GM20431 (cell line): ENCODE data around the gene DST.

Source experiments
- in situ Hi-C: fragments of 300-500 bp; cut with MseI, MboI; formaldehyde crosslinking; loops from one replicate; pipeline ENCODE4 v1.15.0; 2020; ENCODE audit warnings: low sequenced_read_pairs; ENCODE audit not compliant: unreplicated experiment

DST gene

GRCh38 chr6:56463443-56463842 lies 179.2 kb downstream of the DST start:
- in situ Hi-C loops = no loop called here

GRCh38 chr6:56459030-56459805 lies 183.5 kb downstream of the DST start:
- in situ Hi-C loops = no loop called here

DNA sequence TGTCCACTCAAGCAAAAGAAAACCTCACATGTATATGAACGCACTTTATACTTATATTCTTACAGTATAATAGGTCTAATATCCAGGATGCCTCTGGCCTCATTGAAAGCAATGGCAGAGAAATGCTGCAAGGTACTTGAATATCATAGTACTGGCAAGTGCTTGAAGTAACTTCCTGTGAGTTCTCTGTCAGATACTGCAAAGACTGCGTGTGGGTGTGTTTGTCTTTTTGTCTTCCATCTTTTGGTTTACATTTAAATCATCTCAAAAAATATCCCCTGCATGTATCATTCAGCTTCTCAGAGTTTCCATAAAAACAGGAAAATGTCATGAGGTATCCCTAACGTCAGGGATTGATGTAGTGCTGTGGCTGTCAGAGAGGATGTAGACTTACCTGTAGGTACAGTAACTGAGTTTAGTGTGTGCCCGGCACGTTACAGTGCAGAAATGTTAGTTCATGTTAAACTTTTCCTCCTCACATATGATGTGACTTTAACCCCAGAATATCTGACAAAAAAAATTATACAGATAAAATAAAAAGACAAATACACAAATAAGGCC lies 184.3 kb downstream of the DST start:
- in situ Hi-C loops = no loop called here

- in situ Hi-C loops = no loop called here
Measured at GRCh38 chr6:56456785-56457184, 185.9 kb downstream of the DST start.

DNA sequence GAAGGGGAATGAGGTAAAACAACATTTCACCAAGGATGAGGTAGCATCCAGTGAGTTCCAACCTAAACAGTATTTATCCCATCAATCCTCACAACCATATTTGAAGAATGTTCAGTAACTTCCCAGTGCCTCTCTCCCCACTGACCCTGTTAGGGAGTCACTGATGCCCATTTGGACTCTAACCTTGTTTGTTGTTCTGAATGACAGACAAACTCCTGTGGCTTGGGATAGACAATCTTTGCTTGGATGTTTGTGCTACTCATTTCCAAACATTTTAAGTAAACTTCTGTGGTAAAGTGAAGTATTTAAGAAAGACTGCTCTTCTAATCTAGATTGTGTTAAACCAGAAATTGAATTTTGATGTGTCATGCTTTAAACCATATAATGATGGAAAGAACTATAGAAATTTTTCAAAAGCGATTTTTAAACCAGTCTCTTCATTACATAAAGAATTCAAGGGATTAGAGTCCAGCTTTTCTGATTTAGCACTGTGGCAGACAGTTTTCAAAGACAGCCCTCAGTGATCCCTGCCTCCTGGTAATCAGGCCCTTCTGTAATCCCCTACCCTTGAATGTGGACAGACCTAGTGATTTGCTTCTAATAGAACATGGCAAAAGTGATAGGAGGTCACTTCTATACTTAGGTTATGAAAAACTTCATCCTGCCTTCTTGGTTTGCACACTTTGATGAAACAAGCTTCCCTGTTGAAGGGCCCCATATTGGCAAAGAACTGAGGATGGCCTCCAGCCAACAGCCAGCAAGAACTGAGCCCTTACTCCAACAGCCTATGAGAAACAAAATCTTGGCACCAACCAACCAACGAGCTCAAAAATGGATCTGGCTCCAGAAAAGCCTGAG lies 191.6 kb downstream of the DST start:
- in situ Hi-C loops = no loop called here

DNA sequence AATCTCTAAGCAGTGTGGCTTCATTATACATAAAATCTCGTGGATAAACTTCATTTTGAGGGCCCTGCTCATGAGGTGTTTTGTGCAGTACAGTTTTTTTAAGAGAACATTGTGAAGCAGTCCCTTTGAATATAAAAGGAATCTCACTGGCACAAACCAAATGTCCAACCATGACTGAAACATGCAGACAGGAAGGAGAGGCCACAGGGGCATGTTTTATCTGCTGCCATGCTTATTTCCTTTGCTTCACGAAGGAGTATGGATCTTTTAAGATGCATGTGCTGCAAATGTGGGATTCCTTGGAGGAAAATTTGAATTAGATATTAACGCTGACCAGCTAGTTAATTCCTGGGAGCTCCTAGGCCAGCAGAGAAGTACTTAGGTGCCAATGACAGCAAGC lies 192.3 kb downstream of the DST start:
- in situ Hi-C loops = no loop called here

DNA sequence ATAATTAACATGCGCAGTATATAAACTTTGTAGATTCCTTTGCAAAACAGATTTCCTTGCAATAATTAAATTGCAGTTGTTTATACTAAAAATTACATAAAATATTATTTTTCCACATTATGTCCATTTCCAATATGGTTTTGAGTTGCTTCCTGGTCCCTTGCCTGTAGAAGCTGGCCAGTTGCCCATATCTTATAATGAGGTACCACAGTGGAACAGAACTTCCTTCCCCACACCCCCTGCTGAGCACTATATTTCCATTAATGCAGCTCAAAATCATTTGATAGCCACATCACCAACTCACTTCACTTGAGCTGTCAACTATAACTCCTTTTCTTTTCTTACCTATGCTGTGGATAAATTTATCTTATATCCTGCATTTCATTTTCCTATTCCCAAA lies 194.6 kb downstream of the DST start:
- in situ Hi-C loops = no loop called here

GRCh38 chr6:56445818-56446217 lies 196.9 kb downstream of the DST start:
- in situ Hi-C loops = no loop called here

DNA sequence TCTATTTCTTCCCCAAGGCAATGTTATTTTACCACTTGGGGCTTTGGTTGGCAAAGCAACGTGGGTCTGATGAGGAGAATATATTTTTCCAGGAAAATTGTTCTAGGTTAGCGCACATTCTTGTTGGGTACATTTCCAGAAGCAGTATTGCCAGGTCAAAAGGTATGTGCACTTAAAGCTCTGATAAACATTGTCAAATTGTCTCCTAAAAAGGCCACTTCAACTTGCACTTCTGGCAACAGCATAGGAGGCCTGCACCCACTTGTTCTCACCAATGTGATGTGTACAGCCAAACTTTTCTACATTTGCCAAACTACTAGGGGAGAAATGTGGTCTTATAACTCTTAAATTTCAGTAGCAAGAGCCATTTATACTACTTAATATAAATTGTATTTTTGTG lies 197.8 kb downstream of the DST start:
- in situ Hi-C loops = no loop called here

- in situ Hi-C loops = no loop called here
Measured at GRCh38 chr6:56440551-56440981, 202.1 kb downstream of the DST start.

DNA sequence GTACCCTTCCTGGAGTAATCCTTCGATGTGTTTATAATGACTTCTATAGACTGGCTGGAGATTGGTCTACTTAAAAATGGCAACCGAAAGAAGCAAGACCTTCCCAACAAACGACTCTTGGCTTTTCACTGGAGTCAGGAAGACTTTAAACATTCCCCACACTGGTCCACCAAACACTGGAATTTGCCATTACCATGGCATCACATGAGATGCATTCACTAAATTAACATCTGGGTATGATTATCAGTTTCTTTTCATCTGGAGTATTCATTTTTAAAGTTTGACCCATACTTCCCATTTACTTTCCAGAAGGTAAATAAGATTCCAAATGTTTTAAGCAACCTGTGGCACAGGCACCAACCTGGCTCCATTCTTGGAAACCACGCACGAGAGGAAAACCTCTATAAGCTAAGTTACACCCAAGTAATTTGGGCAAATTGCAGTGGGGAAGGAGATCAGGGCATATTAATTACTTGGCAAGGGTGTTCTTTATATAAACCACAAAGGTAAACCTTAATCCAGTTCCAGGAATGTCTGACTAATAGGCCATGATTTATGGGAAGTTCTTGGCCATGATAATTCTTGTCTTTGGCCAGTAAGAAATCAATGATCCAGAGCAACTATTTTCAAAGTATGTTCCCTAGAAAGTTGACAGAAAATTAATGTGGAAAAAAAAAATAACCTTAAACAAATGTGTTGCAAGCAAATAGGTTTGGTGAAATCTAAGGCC lies 205.4 kb downstream of the DST start:
- in situ Hi-C loops = no loop called here

GRCh38 chr6:56435754-56436153 lies 206.9 kb downstream of the DST start:
- in situ Hi-C loops = no loop called here

- in situ Hi-C loops = no loop called here
Measured at GRCh38 chr6:56435326-56435725, 207.4 kb downstream of the DST start.

- in situ Hi-C loops = no loop called here
Measured at GRCh38 chr6:56434606-56435005, 208.1 kb downstream of the DST start.

DNA sequence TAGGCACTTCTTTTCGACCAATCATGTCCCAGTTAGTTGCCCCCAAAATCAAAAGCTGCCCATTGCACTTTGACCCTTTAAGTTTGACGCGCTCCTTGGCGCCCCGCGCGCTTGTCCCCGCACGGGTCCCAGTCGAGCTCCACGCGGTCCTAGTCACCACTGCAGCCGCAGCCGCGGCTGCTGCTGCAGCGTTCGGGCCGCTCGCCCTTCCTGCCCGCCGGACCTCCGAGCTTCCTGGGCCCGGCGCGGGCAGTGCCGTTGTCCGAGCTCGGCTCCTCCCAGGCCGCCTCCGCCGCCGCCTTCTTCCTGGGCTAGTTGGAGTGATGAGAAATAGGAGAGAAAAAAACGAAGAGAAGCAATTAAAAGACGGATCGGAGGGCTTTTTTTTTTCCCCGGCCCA lies 209.6 kb downstream of the DST start:
- in situ Hi-C loops = no loop called here

GRCh38 chr6:56432194-56432593 lies 210.5 kb downstream of the DST start:
- in situ Hi-C loops = no loop called here

DNA sequence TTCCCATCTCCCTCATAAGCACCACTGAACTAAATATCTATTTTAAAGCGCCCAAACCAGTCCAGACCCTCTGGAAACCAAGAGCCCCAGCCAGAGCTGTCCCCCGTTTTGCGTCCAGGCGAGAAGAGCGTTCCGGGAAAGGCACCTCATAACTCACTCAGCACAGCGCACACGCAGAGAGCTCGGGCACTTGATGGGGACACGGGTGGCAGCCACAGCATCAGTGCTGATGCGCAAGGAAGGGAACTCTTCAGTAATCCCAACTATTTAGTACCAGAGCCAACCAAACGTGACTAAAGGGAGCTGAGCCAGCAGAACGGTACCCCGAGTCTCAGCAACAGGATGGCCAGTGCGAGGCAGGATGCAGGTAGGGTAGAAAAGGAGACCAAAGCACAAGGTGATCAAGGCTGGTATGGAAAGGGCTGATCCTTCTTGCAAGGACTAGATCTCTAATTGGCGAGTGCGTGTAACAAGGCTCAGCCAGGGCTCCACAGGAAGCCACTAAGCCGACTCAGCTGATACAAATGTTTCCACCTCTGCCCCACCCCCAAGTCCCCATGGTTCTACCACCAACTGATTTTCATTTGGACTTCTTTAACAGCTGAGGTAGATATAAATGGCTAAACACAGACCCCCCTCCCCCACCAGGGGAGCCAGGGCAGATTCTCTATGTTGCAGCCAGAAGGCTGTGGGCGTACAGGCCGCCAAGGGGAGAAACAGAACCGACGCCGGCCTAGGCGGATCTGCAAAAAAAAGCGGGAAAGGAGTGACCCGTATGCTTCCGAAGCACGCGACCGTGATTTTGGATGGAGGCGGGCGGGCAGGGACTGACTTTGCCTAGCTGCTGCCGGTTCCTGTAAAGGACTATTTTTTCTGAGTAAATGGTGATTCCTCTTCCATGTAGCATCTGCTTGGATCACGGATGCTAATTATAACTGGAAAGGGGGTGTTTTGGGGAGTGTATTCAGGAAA lies 211.8 kb downstream of the DST start:
- in situ Hi-C loops = no loop called here

GRCh38 chr6:56424542-56425083 lies 218.1 kb downstream of the DST start:
- in situ Hi-C loops = no loop called here

- in situ Hi-C loops = no loop called here
Measured at GRCh38 chr6:56424064-56424463, 218.6 kb downstream of the DST start.
